Measurements from ENCODE around the gene MAP1B. TPM values are rescaled to one million over a fixed set of nuclear protein-coding genes. Genes with fewer than 3 reads are reported as not detected.

The MAP1B gene
- polyA plus RNA-seq, 1 donor (not counting 4 experiments of a cell fraction or from before 2014, with no cell fraction given): 3.3 TPM

GRCh38 chr5:72172786-72173185, 65.5 kb downstream of the MAP1B start:
- H3K36me3 ChIP-seq (ENCODE audit: control insufficient read depth in 2 of 2, extremely low read depth in 1 of 2, insufficient read depth in 2 of 2, low read length in 2 of 2): no peaks in the 10 kb centered on the region
- H2AFZ ChIP-seq (ENCODE audit: control insufficient read depth, low read length): no peak overlapping the region
- DNase-seq (ENCODE audit: low read depth, low spot score): no peak
- no peak overlapping the region for H3K9ac ChIP-seq (ENCODE audit: control insufficient read depth, extremely low read depth, insufficient read depth, low read length)
- no peak for FAIRE-seq
- H3K4me3 ChIP-seq (ENCODE audit: control insufficient read depth in 2 of 3, extremely low read depth in 1 of 3, insufficient read depth in 2 of 3, low read depth in 1 of 3, low read length in 3 of 3): no peak overlapping the region
- dilution Hi-C loops (cut with MboI; ENCODE audit: extremely low pct_ligation_motif_present, low sequenced_read_pairs): no loop called here
- H3K9me1 ChIP-seq (ENCODE audit: control insufficient read depth, extremely low read depth, insufficient read depth, low read length): no peaks in the 10 kb centered on the region
- no peak for TF ChIP-seq EZH2 (IDR thresholded peaks at IDR 0.05; ENCODE audit: low read length)
- no peak for TF ChIP-seq CTCF (optimal IDR thresholded peaks at IDR 0.05 in 1 of 3, IDR thresholded peaks at IDR 0.05 in 1 of 3, conservative IDR thresholded peaks at IDR 0.05 in 1 of 3; ENCODE audit: extremely low read depth in 1 of 3, insufficient read depth in 2 of 3, low read length in 3 of 3)
- H3K27ac ChIP-seq (ENCODE audit: control insufficient read depth, insufficient read depth, low read length): no peak overlapping the region
- no peaks in the 10 kb centered on the region for H3K4me1 ChIP-seq (ENCODE audit: control insufficient read depth, extremely low read depth, insufficient read depth, low read length)
- H3K27me3 ChIP-seq (ENCODE audit: control insufficient read depth, extremely low read depth, insufficient read depth, low read length): no peaks in the 10 kb centered on the region
- H3K4me2 ChIP-seq (ENCODE audit: control insufficient read depth, extremely low read depth, insufficient read depth, low read depth, low read length): no peak overlapping the region
- no peaks in the 10 kb centered on the region for H4K20me1 ChIP-seq (ENCODE audit: control insufficient read depth, extremely low read depth, insufficient read depth, low read length)
- no peaks in the 10 kb centered on the region for H3K79me2 ChIP-seq (ENCODE audit: control insufficient read depth, insufficient read depth, low read length)
- no peaks in the 10 kb centered on the region for H3K9me3 ChIP-seq (ENCODE audit: control insufficient read depth, low read depth, low read length)

GRCh38 chr5:72177538-72177937, 70.3 kb downstream of the MAP1B start:
- no peak overlapping the region for H3K9ac ChIP-seq (ENCODE audit: control insufficient read depth, extremely low read depth, insufficient read depth, low read length)
- H3K27me3 ChIP-seq (ENCODE audit: control insufficient read depth, extremely low read depth, insufficient read depth, low read length): no peaks in the 10 kb centered on the region
- H3K36me3 ChIP-seq (ENCODE audit: control insufficient read depth in 2 of 2, extremely low read depth in 1 of 2, insufficient read depth in 2 of 2, low read length in 2 of 2): no peaks in the 10 kb centered on the region
- no peak overlapping the region for H3K4me2 ChIP-seq (ENCODE audit: control insufficient read depth, extremely low read depth, insufficient read depth, low read depth, low read length)
- DNase-seq (ENCODE audit: low read depth, low spot score) (no peak), FAIRE-seq (no peak)
- no peak overlapping the region for H2AFZ ChIP-seq (ENCODE audit: control insufficient read depth, low read length)
- no peaks in the 10 kb centered on the region for H3K79me2 ChIP-seq (ENCODE audit: control insufficient read depth, insufficient read depth, low read length)
- dilution Hi-C loops (cut with MboI; ENCODE audit: extremely low pct_ligation_motif_present, low sequenced_read_pairs): no loop called here
- no peak for TF ChIP-seq CTCF (optimal IDR thresholded peaks at IDR 0.05 in 1 of 3, IDR thresholded peaks at IDR 0.05 in 1 of 3, conservative IDR thresholded peaks at IDR 0.05 in 1 of 3; ENCODE audit: extremely low read depth in 1 of 3, insufficient read depth in 2 of 3, low read length in 3 of 3)
- H3K9me3 ChIP-seq (ENCODE audit: control insufficient read depth, low read depth, low read length): no peaks in the 10 kb centered on the region
- no peaks in the 10 kb centered on the region for H3K9me1 ChIP-seq (ENCODE audit: control insufficient read depth, extremely low read depth, insufficient read depth, low read length)
- no peaks in the 10 kb centered on the region for H4K20me1 ChIP-seq (ENCODE audit: control insufficient read depth, extremely low read depth, insufficient read depth, low read length)
- peaks cover 16% of the 10 kb centered on the region for H3K4me1 ChIP-seq (ENCODE audit: control insufficient read depth, extremely low read depth, insufficient read depth, low read length)
- H3K4me3 ChIP-seq (ENCODE audit: control insufficient read depth in 2 of 3, extremely low read depth in 1 of 3, insufficient read depth in 2 of 3, low read depth in 1 of 3, low read length in 3 of 3): no peak overlapping the region
- H3K27ac ChIP-seq (ENCODE audit: control insufficient read depth, insufficient read depth, low read length): no peak overlapping the region
